HCT116 (cell line): ENCODE data around the gene ZBTB38.

Source experiments
- ATF3 ChIP-seq: IDR thresholded peaks from 2 replicates; pipeline ENCODE4 v1.6.1; 2012
- CBX3 ChIP-seq: IDR thresholded peaks from 2 replicates; pipeline ENCODE4 v1.6.1; 2012; ENCODE audit warnings: low read depth
- CEBPB ChIP-seq: IDR thresholded peaks from 2 replicates; pipeline ENCODE4 v1.6.1; 2012; ENCODE audit warnings: low read depth
- CTCF ChIP-seq, 3 experiments: fragments of 200-600 bp in 1 of 3; sonication (generic) in 1 of 3; IDR thresholded peaks in 2 of 3; conservative IDR thresholded peaks in 1 of 3; 2 replicates each; pipeline ENCODE4 v1.5.1; 2012 to 2017; ENCODE audit warnings: low read depth in 2 of 3, low read length in 2 of 3, antibody characterized with exemption in 1 of 3, borderline replicate concordance in 1 of 3, control low read depth in 1 of 3, mild to moderate bottlenecking in 1 of 3, mixed read lengths in 1 of 3, mixed run types in 1 of 3, moderate library complexity in 1 of 3; ENCODE audit not compliant: insufficient read depth in 1 of 3
- FOSL1 ChIP-seq: IDR thresholded peaks from 2 replicates; pipeline ENCODE4 v1.6.1; 2012; ENCODE audit warnings: low read depth
- POLR2A ChIP-seq: IDR thresholded peaks from 2 replicates; pipeline ENCODE4 v1.7.0; 2011; ENCODE audit warnings: borderline replicate concordance; ENCODE audit not compliant: insufficient read depth, insufficient read length; ENCODE audit errors: extremely low read depth
- POLR2AphosphoS5 ChIP-seq: IDR thresholded peaks from 2 replicates; pipeline ENCODE4 v1.6.1; 2011; ENCODE audit warnings: mild to moderate bottlenecking, low read depth, low read length, moderate library complexity
- RAD21 ChIP-seq: IDR thresholded peaks from 2 replicates; pipeline ENCODE4 v1.6.1; 2012; ENCODE audit warnings: low read depth, mild to moderate bottlenecking
- REST ChIP-seq: IDR thresholded peaks from 2 replicates; pipeline ENCODE4 v1.6.1; 2012; ENCODE audit warnings: low read depth
- SIN3A ChIP-seq: IDR thresholded peaks from 2 replicates; pipeline ENCODE4 v1.6.1; 2012; ENCODE audit warnings: low read depth
- TCF7L2 ChIP-seq: IDR thresholded peaks from 2 replicates; pipeline ENCODE4 v1.7.0; 2011; ENCODE audit warnings: borderline replicate concordance, inconsistent platforms; ENCODE audit not compliant: insufficient read depth, insufficient read length; ENCODE audit errors: extremely low read depth
- YY1 ChIP-seq: IDR thresholded peaks from 2 replicates; pipeline ENCODE4 v1.6.1; 2011; ENCODE audit warnings: low read length, low read depth, moderate library complexity, mild to moderate bottlenecking; ENCODE audit not compliant: insufficient replicate concordance; ENCODE audit errors: extremely low read depth
- ZFX ChIP-seq: fragments of 450-650 bp; IDR thresholded peaks from 2 replicates; pipeline ENCODE4 v1.6.1; 2017
- ZNF274 ChIP-seq: fragments of 200-500 bp; sonication (Bioruptor generic); IDR thresholded peaks from 2 replicates; pipeline ENCODE4 v1.6.1; 2014; ENCODE audit warnings: mild to moderate bottlenecking, low read depth, low read length, inconsistent platforms

DNA sequence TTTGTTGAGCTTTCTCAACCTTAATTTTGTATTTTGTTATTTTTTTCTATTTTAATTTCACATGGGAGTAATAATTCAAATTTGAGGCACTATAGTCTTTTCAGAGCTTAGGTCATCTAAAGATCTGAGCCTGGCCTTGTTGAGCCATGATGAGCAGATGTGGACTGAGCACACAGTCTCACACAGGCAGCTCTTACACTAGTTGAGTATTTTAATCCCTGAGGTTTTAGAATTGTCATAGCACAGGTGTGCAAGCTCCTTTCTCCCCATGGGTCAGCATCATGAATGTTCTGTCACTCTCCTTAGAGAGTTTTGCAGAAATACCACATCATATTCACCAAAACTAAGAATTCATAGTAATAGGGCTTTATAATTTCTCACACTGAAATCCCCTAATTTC is 4.9 kb downstream of the ZBTB38 start:
- no peak for TF ChIP-seq CTCF (IDR thresholded peaks at IDR 0.05 in 2 of 3, conservative IDR thresholded peaks at IDR 0.05 in 1 of 3; ENCODE audit: borderline replicate concordance in 1 of 3, insufficient read depth in 1 of 3, low read depth in 2 of 3, low read length in 2 of 3)
- TF ChIP-seq RAD21 = no peak
- no peak for TF ChIP-seq POLR2A
- no peak for TF ChIP-seq CEBPB
- TF ChIP-seq POLR2AphosphoS5 = no peak
- TF ChIP-seq TCF7L2 = no peak
- TF ChIP-seq ATF3 = no peak
- TF ChIP-seq YY1 = no peak
- no peak for TF ChIP-seq CBX3
- no peak for TF ChIP-seq FOSL1
- no peak for TF ChIP-seq REST
- no peak for TF ChIP-seq ZNF274
- no peak for TF ChIP-seq SIN3A
- no peak for TF ChIP-seq ZFX
